ENCODE results near the gene DUS1L.

DUS1L gene

GRCh38 chr17:82065638-82066303 is at the start of gene DUS1L:
Gene DUS1L (minus strand): TSS chr17:82065804. CDS start chr17:82065059, 745 bp downstream.
- Histone ChIP-seq H3K36me3 (ENCODE audit: control insufficient read depth, low read length) (peaks cover 42% of the 10 kb centered on the region), H3K9me2 (replicated peaks; ENCODE audit: control insufficient read depth, low read length) (no peaks in the 10 kb centered on the region), H3K4me1 (ENCODE audit: control insufficient read depth, low read length) (peaks cover 20% of the 10 kb centered on the region), H3K79me2 (ENCODE audit: control insufficient read depth, low read length) (peaks cover 36% of the 10 kb centered on the region), H3K27ac (ENCODE audit: low read depth, low read length) (peak within 1 kb of the TSS; percentile 13; the same call in 1 of the 2 replicates), H3F3A (ENCODE audit: control insufficient read depth, insufficient read depth) (no peaks in the 10 kb centered on the region), H4K20me1 (ENCODE audit: control insufficient read depth, insufficient read depth, low read depth, low read length) (peaks cover 6% of the 10 kb centered on the region; the same call in 1 of the 2 replicates), H3K4me3 (ENCODE audit: low read length) (peak within 1 kb of the TSS; percentile 95), H3K27me3 (ENCODE audit: control insufficient read depth, low read length) (no peaks in the 10 kb centered on the region), H3K4me2 (ENCODE audit: low read length) (peak within 1 kb of the TSS; percentile 89), H3K9me3 (ENCODE audit: control insufficient read depth, insufficient read depth, low read length) (no peaks in the 10 kb centered on the region)
- TF ChIP-seq CTCF (IDR thresholded peaks at IDR 0.05; ENCODE audit: low read depth, low read length, poor library complexity, severe bottlenecking) (no peak), EZH2phosphoT487 (IDR thresholded peaks at IDR 0.05; ENCODE audit: borderline replicate concordance, low read length) (no peak)

- no peaks in the 10 kb centered on the region for H3F3A ChIP-seq (ENCODE audit: control insufficient read depth, insufficient read depth)
- H3K27me3 ChIP-seq (ENCODE audit: control insufficient read depth, low read length), result no peaks in the 10 kb centered on the region
- no peak overlapping the region for H3K27ac ChIP-seq (ENCODE audit: low read depth, low read length)
- H3K9me2 ChIP-seq (replicated peaks; ENCODE audit: control insufficient read depth, low read length), result no peaks in the 10 kb centered on the region
- no peaks in the 10 kb centered on the region for H3K79me2 ChIP-seq (ENCODE audit: control insufficient read depth, low read length)
- no peak overlapping the region for H3K4me2 ChIP-seq (ENCODE audit: low read length)
- no peak overlapping the region for H3K4me3 ChIP-seq (ENCODE audit: low read length)
- no peaks in the 10 kb centered on the region for H3K36me3 ChIP-seq (ENCODE audit: control insufficient read depth, low read length)
- TF ChIP-seq EZH2phosphoT487 (IDR thresholded peaks at IDR 0.05; ENCODE audit: borderline replicate concordance, low read length) (no peak), CTCF (IDR thresholded peaks at IDR 0.05; ENCODE audit: low read depth, low read length, poor library complexity, severe bottlenecking) (no peak)
- H3K9me3 ChIP-seq (ENCODE audit: control insufficient read depth, insufficient read depth, low read length), result no peaks in the 10 kb centered on the region
- H4K20me1 ChIP-seq (ENCODE audit: control insufficient read depth, insufficient read depth, low read depth, low read length), result no peaks in the 10 kb centered on the region
- no peaks in the 10 kb centered on the region for H3K4me1 ChIP-seq (ENCODE audit: control insufficient read depth, low read length)
Measured at GRCh38 chr17:82114872-82115271, 49.3 kb upstream of the DUS1L start.

- Histone ChIP-seq H3K27me3 (ENCODE audit: control insufficient read depth, low read length) (no peaks in the 10 kb centered on the region), H3K4me1 (ENCODE audit: control insufficient read depth, low read length) (no peaks in the 10 kb centered on the region), H4K20me1 (ENCODE audit: control insufficient read depth, insufficient read depth, low read depth, low read length) (no peaks in the 10 kb centered on the region), H3K4me2 (ENCODE audit: low read length) (no peak overlapping the region), H3F3A (ENCODE audit: control insufficient read depth, insufficient read depth) (no peaks in the 10 kb centered on the region), H3K36me3 (ENCODE audit: control insufficient read depth, low read length) (no peaks in the 10 kb centered on the region), H3K9me2 (replicated peaks; ENCODE audit: control insufficient read depth, low read length) (no peaks in the 10 kb centered on the region), H3K4me3 (ENCODE audit: low read length) (no peak overlapping the region), H3K27ac (ENCODE audit: low read depth, low read length) (no peak overlapping the region), H3K9me3 (ENCODE audit: control insufficient read depth, insufficient read depth, low read length) (no peaks in the 10 kb centered on the region), H3K79me2 (ENCODE audit: control insufficient read depth, low read length) (no peaks in the 10 kb centered on the region)
- TF ChIP-seq CTCF (IDR thresholded peaks at IDR 0.05; ENCODE audit: low read depth, low read length, poor library complexity, severe bottlenecking) (no peak), EZH2phosphoT487 (IDR thresholded peaks at IDR 0.05; ENCODE audit: borderline replicate concordance, low read length) (no peak)
Measured at GRCh38 chr17:82114447-82114846, 48.8 kb upstream of the DUS1L start.

All from DOHH2 (cell line).